GM23338 (cell line): ENCODE data around the gene CAMKK2. TPM values are rescaled to one million over a fixed set of nuclear protein-coding genes. Genes with fewer than 3 reads are reported as not detected.
A peak's percentile ranks its signal among the peaks of the same experiment; 100 is the strongest.

ENCODE experiments used
- ATAC-seq: fragments of 200-7000 bp; cut with Tn5 transposase; 3 replicates; pipeline ENCODE4 v1.9.1; 2020
- DNase-seq: peaks from one replicate; pipeline ENCODE4 v3.0.0-alpha.2; 2015; ENCODE audit warnings: low spot score
- H2AFZ ChIP-seq: fragments of 200-600 bp; sonication (generic); 2 replicates; pipeline ENCODE4 v1.8.0; 2016; ENCODE audit warnings: antibody characterized with exemption, mild to moderate bottlenecking, moderate library complexity
- H3F3A ChIP-seq: fragments of 200-600 bp; sonication (generic); replicated peaks from 2 replicates; pipeline ENCODE4 v1.8.0; 2017; ENCODE audit warnings: antibody characterized with exemption, mixed run types, low read depth
- H3K27ac ChIP-seq: fragments of 200-600 bp; sonication (generic); 2 replicates; pipeline ENCODE4 v1.6.1; 2016; ENCODE audit warnings: low read depth
- H3K27me3 ChIP-seq: fragments of 200-600 bp; sonication (generic); 2 replicates; pipeline ENCODE4 v1.8.0; 2016; ENCODE audit warnings: mild to moderate bottlenecking, mixed run types, moderate library complexity; ENCODE audit not compliant: insufficient read depth
- H3K36me3 ChIP-seq: fragments of 200-600 bp; sonication (generic); 2 replicates; pipeline ENCODE4 v1.8.0; 2016; ENCODE audit warnings: mild to moderate bottlenecking; ENCODE audit not compliant: insufficient read depth
- H3K4me1 ChIP-seq: fragments of 200-600 bp; sonication (generic); 2 replicates; pipeline ENCODE4 v1.8.0; 2016; ENCODE audit warnings: mild to moderate bottlenecking, moderate library complexity; ENCODE audit not compliant: insufficient read depth
- H3K4me2 ChIP-seq: fragments of 200-600 bp; sonication (generic); 2 replicates; pipeline ENCODE4 v1.7.1; 2017; ENCODE audit warnings: mixed run types
- H3K4me3 ChIP-seq: fragments of 200-600 bp; sonication (generic); 2 replicates; pipeline ENCODE4 v1.6.1; 2016; ENCODE audit warnings: mixed run types
- H3K79me2 ChIP-seq: fragments of 200-600 bp; sonication (generic); replicated peaks from 2 replicates; pipeline ENCODE4 v1.8.0; 2017; ENCODE audit warnings: mild to moderate bottlenecking; ENCODE audit not compliant: insufficient read depth
- H3K9me2 ChIP-seq: fragments of 200-600 bp; sonication (generic); 2 replicates; pipeline ENCODE4 v1.8.0; 2017; ENCODE audit not compliant: insufficient read depth
- H4K20me1 ChIP-seq: fragments of 200-600 bp; sonication (generic); replicated peaks from 2 replicates; pipeline ENCODE4 v1.8.0; 2017; ENCODE audit warnings: mild to moderate bottlenecking; ENCODE audit not compliant: insufficient read depth
- H3K27ac Mint-ChIP-seq: 2 replicates; pipeline ENCODE4 v1.8.0; 2020; ENCODE audit warnings: inconsistent platforms, mild to moderate bottlenecking, moderate library complexity, mixed read lengths
- H3K27me3 Mint-ChIP-seq: 3 replicates; pipeline ENCODE4 v1.8.0; 2022; ENCODE audit warnings: low read depth, mild to moderate bottlenecking, moderate library complexity, mixed read lengths, inconsistent platforms; ENCODE audit not compliant: insufficient read depth, poor library complexity
- H3K36me3 Mint-ChIP-seq: 3 replicates; pipeline ENCODE4 v1.8.0; 2021; ENCODE audit warnings: low read depth, mild to moderate bottlenecking, inconsistent platforms, moderate library complexity, mixed read lengths
- H3K4me1 Mint-ChIP-seq: 3 replicates; pipeline ENCODE4 v1.8.0; 2020; ENCODE audit warnings: mild to moderate bottlenecking, inconsistent platforms, mixed read lengths
- H3K4me3 Mint-ChIP-seq: 3 replicates; pipeline ENCODE4 v1.8.0; 2021; ENCODE audit warnings: moderate library complexity, mild to moderate bottlenecking, inconsistent platforms, mixed read lengths
- H3K9me3 Mint-ChIP-seq: 3 replicates; pipeline ENCODE4 v1.8.0; 2020; ENCODE audit warnings: moderate library complexity, mild to moderate bottlenecking, inconsistent platforms, mixed read lengths
- CREB1 ChIP-seq: fragments of 250-450 bp; sonication (Bioruptor Pico); IDR thresholded peaks from 2 replicates; pipeline ENCODE4 v1.5.0; 2020; ENCODE audit warnings: low read depth, mild to moderate bottlenecking, moderate library complexity
- CTCF ChIP-seq, 2 experiments: fragments of 200-600 bp in 1 of 2; sonication (generic) in 1 of 2; conservative IDR thresholded peaks; 2 replicates each; pipeline versions ENCODE4 v1.5.1 to v1.6.1; 2016 to 2017; ENCODE audit warnings: antibody characterized with exemption in 2 of 2, low read depth in 2 of 2, mild to moderate bottlenecking in 2 of 2, moderate library complexity in 1 of 2
- EZH2 ChIP-seq: fragments of 200-600 bp; sonication (generic); IDR thresholded peaks from one replicate; pipeline ENCODE4 v1.8.0; 2017; ENCODE audit warnings: antibody characterized with exemption, mild to moderate bottlenecking, low read depth; ENCODE audit not compliant: unreplicated experiment
- EZH2phosphoT487 ChIP-seq: fragments of 200-600 bp; sonication (generic); IDR thresholded peaks from one replicate; pipeline ENCODE4 v1.8.1; 2018; ENCODE audit warnings: antibody characterized with exemption; ENCODE audit not compliant: unreplicated experiment
- JUNB ChIP-seq: IDR thresholded peaks from one replicate; pipeline ENCODE4 v1.6.1; 2016; ENCODE audit warnings: antibody characterized with exemption; ENCODE audit not compliant: unreplicated experiment
- NANOG ChIP-seq: IDR thresholded peaks from 2 replicates; pipeline ENCODE4 v1.6.1; 2016; ENCODE audit warnings: antibody characterized with exemption, borderline replicate concordance
- POLR2AphosphoS5 ChIP-seq: IDR thresholded peaks from 2 replicates; pipeline ENCODE4 v1.6.1; 2016; ENCODE audit warnings: antibody characterized with exemption, low read depth
- STAT1 ChIP-seq: IDR thresholded peaks from one replicate; pipeline ENCODE4 v1.6.1; 2016; ENCODE audit warnings: antibody characterized with exemption; ENCODE audit not compliant: unreplicated experiment
- ZNF114 ChIP-seq: fragments of 250-450 bp; sonication (Bioruptor Pico); IDR thresholded peaks from 2 replicates; pipeline ENCODE4 v1.5.0; 2020; ENCODE audit warnings: mild to moderate bottlenecking, moderate library complexity
- ZNF331 ChIP-seq: fragments of 250-450 bp; sonication (Bioruptor Pico); IDR thresholded peaks from 2 replicates; pipeline ENCODE4 v1.5.0; 2020; ENCODE audit warnings: low read depth, mild to moderate bottlenecking, moderate library complexity
- polyA plus RNA-seq: library from polyadenylated mRNA; unstranded; fragments of >200 nt; fragmentation: Nextera tagmentation; extraction: Ambion mirVana; gene quantifications from 2 replicates; pipeline ENCODE4 v1.2.1, GENCODE V29; 2016
- total RNA-seq: library from RNA; depleted of rRNA; stranded (reverse); fragments of >200 nt; shearing (Covaris generic); gene quantifications from 2 replicates; pipeline ENCODE4 v1.2.3, GENCODE V29; 2014
- TF ChIP-seq, protein P1 (sequence below): IDR thresholded peaks from 2 replicates; pipeline ENCODE4 v1.6.1; 2016; ENCODE audit warnings: antibody characterized with exemption
- TF ChIP-seq, protein P2 (sequence below): IDR thresholded peaks from one replicate; pipeline ENCODE4 v1.6.1; 2018; ENCODE audit warnings: antibody characterized with exemption; ENCODE audit not compliant: unreplicated experiment
- TF ChIP-seq, protein P3 (sequence below): fragments of 250-450 bp; sonication (Bioruptor Pico); IDR thresholded peaks from 2 replicates; pipeline ENCODE4 v1.5.0; 2020; ENCODE audit warnings: mild to moderate bottlenecking, moderate library complexity

Gene CAMKK2
- total and polyA plus RNA-seq, 2 experiments from 2014 or later, result 10.3 to 26.4 TPM

- Mint-ChIP-seq H3K27ac (no peak overlapping the region), H3K36me3 (0 out of 3 replicates have a peak, but pooled peaks cover 5% of the 10 kb centered on the region), H3K4me1 (peaks cover 5% of the 10 kb centered on the region; the same call in 2 of the 3 replicates), H3K9me3 (no peaks in the 10 kb centered on the region), H3K27me3 (peaks cover 11% of the 10 kb centered on the region), H3K4me3 (peak overlapping the region; percentile 87)
- no peak overlapping the region for H3K27ac ChIP-seq
- no peaks in the 10 kb centered on the region for H3K27me3 ChIP-seq
- TF ChIP-seq EZH2phosphoT487, result no peak
- TF ChIP-seq ZNF114 (CRISPR knock-in tag), result no peak
- no peak for TF ChIP-seq NANOG
- no peak for TF ChIP-seq CTCF (conservative IDR thresholded peaks at IDR 0.05; ENCODE audit: low read depth in 2 of 2)
- no peak for TF ChIP-seq POLR2AphosphoS5
- TF ChIP-seq, protein P1, sequence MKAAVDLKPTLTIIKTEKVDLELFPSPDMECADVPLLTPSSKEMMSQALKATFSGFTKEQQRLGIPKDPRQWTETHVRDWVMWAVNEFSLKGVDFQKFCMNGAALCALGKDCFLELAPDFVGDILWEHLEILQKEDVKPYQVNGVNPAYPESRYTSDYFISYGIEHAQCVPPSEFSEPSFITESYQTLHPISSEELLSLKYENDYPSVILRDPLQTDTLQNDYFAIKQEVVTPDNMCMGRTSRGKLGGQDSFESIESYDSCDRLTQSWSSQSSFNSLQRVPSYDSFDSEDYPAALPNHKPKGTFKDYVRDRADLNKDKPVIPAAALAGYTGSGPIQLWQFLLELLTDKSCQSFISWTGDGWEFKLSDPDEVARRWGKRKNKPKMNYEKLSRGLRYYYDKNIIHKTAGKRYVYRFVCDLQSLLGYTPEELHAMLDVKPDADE, result no peak
- TF ChIP-seq, protein P2, sequence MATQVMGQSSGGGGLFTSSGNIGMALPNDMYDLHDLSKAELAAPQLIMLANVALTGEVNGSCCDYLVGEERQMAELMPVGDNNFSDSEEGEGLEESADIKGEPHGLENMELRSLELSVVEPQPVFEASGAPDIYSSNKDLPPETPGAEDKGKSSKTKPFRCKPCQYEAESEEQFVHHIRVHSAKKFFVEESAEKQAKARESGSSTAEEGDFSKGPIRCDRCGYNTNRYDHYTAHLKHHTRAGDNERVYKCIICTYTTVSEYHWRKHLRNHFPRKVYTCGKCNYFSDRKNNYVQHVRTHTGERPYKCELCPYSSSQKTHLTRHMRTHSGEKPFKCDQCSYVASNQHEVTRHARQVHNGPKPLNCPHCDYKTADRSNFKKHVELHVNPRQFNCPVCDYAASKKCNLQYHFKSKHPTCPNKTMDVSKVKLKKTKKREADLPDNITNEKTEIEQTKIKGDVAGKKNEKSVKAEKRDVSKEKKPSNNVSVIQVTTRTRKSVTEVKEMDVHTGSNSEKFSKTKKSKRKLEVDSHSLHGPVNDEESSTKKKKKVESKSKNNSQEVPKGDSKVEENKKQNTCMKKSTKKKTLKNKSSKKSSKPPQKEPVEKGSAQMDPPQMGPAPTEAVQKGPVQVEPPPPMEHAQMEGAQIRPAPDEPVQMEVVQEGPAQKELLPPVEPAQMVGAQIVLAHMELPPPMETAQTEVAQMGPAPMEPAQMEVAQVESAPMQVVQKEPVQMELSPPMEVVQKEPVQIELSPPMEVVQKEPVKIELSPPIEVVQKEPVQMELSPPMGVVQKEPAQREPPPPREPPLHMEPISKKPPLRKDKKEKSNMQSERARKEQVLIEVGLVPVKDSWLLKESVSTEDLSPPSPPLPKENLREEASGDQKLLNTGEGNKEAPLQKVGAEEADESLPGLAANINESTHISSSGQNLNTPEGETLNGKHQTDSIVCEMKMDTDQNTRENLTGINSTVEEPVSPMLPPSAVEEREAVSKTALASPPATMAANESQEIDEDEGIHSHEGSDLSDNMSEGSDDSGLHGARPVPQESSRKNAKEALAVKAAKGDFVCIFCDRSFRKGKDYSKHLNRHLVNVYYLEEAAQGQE, result no peak
- no peak for TF ChIP-seq ZNF331
- TF ChIP-seq, protein P3, sequence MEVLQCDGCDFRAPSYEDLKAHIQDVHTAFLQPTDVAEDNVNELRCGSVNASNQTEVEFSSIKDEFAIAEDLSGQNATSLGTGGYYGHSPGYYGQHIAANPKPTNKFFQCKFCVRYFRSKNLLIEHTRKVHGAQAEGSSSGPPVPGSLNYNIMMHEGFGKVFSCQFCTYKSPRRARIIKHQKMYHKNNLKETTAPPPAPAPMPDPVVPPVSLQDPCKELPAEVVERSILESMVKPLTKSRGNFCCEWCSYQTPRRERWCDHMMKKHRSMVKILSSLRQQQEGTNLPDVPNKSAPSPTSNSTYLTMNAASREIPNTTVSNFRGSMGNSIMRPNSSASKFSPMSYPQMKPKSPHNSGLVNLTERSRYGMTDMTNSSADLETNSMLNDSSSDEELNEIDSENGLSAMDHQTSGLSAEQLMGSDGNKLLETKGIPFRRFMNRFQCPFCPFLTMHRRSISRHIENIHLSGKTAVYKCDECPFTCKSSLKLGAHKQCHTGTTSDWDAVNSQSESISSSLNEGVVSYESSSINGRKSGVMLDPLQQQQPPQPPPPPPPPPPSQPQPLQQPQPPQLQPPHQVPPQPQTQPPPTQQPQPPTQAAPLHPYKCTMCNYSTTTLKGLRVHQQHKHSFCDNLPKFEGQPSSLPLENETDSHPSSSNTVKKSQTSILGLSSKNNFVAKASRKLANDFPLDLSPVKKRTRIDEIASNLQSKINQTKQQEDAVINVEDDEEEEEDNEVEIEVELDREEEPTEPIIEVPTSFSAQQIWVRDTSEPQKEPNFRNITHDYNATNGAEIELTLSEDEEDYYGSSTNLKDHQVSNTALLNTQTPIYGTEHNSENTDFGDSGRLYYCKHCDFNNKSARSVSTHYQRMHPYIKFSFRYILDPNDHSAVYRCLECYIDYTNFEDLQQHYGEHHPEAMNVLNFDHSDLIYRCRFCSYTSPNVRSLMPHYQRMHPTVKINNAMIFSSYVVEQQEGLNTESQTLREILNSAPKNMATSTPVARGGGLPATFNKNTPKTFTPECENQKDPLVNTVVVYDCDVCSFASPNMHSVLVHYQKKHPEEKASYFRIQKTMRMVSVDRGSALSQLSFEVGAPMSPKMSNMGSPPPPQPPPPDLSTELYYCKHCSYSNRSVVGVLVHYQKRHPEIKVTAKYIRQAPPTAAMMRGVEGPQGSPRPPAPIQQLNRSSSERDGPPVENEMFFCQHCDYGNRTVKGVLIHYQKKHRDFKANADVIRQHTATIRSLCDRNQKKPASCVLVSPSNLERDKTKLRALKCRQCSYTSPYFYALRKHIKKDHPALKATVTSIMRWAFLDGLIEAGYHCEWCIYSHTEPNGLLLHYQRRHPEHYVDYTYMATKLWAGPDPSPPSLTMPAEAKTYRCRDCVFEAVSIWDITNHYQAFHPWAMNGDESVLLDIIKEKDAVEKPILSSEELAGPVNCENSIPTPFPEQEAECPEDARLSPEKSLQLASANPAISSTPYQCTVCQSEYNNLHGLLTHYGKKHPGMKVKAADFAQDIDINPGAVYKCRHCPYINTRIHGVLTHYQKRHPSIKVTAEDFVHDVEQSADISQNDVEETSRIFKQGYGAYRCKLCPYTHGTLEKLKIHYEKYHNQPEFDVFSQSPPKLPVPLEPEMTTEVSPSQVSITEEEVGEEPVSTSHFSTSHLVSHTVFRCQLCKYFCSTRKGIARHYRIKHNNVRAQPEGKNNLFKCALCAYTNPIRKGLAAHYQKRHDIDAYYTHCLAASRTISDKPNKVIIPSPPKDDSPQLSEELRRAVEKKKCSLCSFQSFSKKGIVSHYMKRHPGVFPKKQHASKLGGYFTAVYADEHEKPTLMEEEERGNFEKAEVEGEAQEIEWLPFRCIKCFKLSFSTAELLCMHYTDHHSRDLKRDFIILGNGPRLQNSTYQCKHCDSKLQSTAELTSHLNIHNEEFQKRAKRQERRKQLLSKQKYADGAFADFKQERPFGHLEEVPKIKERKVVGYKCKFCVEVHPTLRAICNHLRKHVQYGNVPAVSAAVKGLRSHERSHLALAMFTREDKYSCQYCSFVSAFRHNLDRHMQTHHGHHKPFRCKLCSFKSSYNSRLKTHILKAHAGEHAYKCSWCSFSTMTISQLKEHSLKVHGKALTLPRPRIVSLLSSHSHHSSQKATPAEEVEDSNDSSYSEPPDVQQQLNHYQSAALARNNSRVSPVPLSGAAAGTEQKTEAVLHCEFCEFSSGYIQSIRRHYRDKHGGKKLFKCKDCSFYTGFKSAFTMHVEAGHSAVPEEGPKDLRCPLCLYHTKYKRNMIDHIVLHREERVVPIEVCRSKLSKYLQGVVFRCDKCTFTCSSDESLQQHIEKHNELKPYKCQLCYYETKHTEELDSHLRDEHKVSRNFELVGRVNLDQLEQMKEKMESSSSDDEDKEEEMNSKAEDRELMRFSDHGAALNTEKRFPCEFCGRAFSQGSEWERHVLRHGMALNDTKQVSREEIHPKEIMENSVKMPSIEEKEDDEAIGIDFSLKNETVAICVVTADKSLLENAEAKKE, result no peak
- TF ChIP-seq CREB1 (CRISPR knock-in tag), result no peak
- no peak for TF ChIP-seq EZH2
- no peak for TF ChIP-seq STAT1
- TF ChIP-seq JUNB, result no peak
- no peaks in the 10 kb centered on the region; the same call in 1 of the 2 replicates for H3K36me3 ChIP-seq
- peak; percentile 15 for ATAC-seq
- H3F3A ChIP-seq, result peaks cover 6% of the 10 kb centered on the region; the same call in 1 of the 2 replicates
- H3K79me2 ChIP-seq, result peaks cover 25% of the 10 kb centered on the region
- peak overlapping the region; percentile 96 for H3K4me2 ChIP-seq
- peaks cover 9% of the 10 kb centered on the region for H3K4me1 ChIP-seq
- peak; percentile 44 for DNase-seq
- H3K4me3 ChIP-seq, result peak overlapping the region; percentile 91
- no peaks in the 10 kb centered on the region; the same call in 1 of the 2 replicates for H4K20me1 ChIP-seq
- H3K9me2 ChIP-seq, result no peaks in the 10 kb centered on the region
- H2AFZ ChIP-seq, result no peak overlapping the region
These were observed 527 bp downstream of the CAMKK2 start for GRCh38 chr12:121295746-121296617.
